Fibroblast of villous mesenchyme (primary cell): ENCODE data around the gene CIBAR2. TPM values are rescaled to one million over a fixed set of nuclear protein-coding genes. Genes with fewer than 3 reads are reported as not detected.

Source experiments
- DNase-seq: peaks from one replicate; pipeline ENCODE4 v3.0.0-alpha.2; 2010; ENCODE audit warnings: low read depth
- H3K4me3 ChIP-seq: 2 replicates; pipeline ENCODE4 v1.5.1; 2011; ENCODE audit warnings: low read depth, mild to moderate bottlenecking, low read length
- total RNA-seq: library from RNA; depleted of rRNA; stranded (reverse); fragments of >200 nt; gene quantifications from 2 replicates; pipeline ENCODE4 v1.2.3, GENCODE V29; 2012
- TF ChIP-seq, protein P1 (sequence below): IDR thresholded peaks from 2 replicates; pipeline ENCODE4 v1.5.1; 2012; ENCODE audit warnings: low read depth, mild to moderate bottlenecking, low read length; ENCODE audit not compliant: insufficient read depth

Gene CIBAR2
- not detected in 2 replicates for total RNA-seq

DNA sequence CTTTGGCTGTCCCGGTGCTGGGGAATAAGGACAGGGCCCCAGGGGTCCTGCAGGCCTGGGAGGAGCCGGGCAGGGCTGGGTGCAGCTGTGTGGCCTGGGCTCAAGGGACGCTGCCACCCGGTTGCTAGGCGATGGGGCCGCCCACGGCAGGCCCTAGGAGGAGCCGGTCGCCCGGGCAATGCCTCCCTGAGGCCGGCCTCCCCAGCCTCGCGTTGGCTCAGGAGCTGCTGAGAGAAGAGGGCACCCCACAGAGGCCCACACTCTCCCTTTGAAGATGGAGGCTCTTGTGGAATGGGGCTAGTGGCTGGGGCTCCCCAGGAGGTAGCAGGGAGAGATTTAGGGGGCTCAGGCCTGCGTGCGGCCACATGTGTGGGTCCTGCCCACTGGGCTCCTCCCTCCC is at the start of gene CIBAR2:
Gene CIBAR2, minus strand, starts transcription at position 109 of the 400 bp plus-strand sequence. CDS start 120 bp downstream, outside the sequence.
- no peak within 1 kb of the TSS for H3K4me3 ChIP-seq
- DNase-seq = no peak
- TF ChIP-seq, protein P1, sequence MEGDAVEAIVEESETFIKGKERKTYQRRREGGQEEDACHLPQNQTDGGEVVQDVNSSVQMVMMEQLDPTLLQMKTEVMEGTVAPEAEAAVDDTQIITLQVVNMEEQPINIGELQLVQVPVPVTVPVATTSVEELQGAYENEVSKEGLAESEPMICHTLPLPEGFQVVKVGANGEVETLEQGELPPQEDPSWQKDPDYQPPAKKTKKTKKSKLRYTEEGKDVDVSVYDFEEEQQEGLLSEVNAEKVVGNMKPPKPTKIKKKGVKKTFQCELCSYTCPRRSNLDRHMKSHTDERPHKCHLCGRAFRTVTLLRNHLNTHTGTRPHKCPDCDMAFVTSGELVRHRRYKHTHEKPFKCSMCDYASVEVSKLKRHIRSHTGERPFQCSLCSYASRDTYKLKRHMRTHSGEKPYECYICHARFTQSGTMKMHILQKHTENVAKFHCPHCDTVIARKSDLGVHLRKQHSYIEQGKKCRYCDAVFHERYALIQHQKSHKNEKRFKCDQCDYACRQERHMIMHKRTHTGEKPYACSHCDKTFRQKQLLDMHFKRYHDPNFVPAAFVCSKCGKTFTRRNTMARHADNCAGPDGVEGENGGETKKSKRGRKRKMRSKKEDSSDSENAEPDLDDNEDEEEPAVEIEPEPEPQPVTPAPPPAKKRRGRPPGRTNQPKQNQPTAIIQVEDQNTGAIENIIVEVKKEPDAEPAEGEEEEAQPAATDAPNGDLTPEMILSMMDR = no peak

DNA sequence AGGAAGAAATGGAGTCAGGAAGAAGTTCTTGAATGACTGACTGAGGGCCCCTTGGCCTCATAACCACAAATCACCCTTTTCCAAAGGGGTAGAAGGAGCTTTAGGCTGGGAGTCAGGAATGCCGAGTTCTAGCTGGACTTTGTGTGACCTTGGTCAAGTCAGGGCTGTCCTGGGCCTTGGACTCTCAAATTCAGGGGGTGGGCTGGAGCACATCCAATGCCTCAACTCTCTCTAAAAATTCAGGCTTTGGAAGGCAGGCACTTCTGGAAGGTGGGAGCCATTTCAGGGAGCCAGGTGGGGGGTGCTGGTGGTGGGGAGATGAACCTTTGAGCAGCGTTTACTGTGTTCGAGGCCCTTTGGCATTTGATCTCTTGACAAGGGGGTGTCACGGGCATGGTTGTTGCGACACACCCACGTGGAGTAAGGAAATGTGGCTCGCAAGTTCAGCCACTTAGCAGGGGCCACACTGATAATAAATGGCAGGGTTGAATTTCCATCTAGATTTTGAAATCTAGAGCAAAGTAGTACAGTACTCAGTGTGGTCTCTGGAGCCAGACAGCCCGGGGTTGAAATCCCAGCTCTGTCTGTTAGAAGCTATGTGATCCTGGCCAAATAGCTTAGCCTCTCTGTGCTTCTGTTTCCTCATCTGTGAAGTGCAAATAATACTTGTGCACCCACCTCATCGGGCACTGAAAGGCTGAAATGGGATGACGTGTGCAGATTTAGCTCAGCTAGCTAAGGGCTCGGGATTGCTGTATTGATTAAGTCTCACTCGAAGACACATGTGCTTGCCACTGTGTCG is 47.1 kb upstream of the CIBAR2 start:
- TF ChIP-seq, protein P1 = no peak
- no peak for DNase-seq
- no peak overlapping the region for H3K4me3 ChIP-seq

DNA sequence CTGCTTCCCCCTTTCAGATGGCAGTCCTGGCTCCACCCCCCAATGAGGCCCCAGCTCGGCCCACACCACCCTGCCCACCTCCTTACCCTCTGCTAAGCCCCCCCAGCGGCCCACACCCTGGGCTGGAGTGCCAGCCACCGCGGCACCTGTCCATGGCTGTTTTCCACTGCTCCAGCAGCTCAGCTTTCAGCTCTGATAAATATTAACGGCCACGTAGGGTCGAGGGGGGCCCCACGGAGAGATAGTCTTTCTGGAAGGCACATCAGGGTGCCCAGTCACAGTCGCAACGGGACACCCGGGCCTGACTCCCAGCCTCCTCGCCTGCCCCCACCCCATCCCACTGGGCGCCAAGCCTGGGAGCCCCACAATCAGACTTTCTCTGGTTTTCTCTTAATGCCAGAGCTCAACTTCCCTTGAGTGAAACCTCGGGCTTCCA is 46.5 kb upstream of the CIBAR2 start:
- TF ChIP-seq, protein P1 = no peak
- no peak for DNase-seq
- no peak overlapping the region for H3K4me3 ChIP-seq

DNA sequence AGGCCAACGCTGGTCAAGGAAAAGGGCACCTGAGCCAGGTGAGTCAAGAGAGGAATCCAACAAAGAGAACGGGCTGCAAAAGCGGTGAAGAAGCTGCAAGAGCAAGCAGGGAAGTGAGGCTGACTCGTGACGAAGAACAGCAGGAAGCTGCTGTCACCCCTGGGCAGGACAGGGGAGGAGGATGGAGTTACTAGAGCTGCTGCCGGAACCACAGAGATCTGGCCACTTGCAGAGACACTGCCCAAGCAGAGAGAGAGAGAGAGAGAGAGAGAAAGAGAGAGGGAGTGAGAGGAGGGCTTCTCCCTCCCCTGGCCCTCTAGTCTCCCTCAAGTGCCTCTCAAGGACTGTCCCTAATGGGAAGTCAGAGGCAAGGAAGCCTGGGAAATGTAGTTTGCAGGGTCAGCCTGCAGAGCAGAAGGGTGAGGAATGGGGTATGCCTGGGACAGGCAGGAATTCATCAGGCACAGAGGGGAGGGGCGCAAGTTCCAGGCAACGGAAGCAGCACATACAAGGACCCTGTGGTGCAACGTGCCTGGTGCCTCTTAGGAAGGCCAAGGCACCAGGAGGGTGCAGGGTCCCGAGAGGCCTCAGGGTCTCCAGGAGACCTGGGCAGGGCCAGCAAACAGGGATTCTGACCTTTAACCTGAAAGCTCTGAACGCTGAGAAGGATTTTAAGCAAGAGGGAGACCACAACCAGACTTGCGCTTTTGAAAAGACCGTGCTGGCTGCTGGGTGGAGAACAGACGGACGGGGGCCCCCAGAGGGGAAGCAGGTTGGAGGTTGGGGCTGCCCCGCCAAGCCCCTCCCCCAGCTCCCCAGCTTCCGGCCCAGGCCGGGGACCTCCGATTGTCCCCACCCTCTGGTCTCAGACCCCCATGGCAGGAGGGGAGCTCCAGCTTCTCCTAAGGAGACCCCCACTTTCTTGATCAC is 45.8 kb upstream of the CIBAR2 start:
- TF ChIP-seq, protein P1 = no peak
- H3K4me3 ChIP-seq = no peak overlapping the region
- DNase-seq = no peak

DNA sequence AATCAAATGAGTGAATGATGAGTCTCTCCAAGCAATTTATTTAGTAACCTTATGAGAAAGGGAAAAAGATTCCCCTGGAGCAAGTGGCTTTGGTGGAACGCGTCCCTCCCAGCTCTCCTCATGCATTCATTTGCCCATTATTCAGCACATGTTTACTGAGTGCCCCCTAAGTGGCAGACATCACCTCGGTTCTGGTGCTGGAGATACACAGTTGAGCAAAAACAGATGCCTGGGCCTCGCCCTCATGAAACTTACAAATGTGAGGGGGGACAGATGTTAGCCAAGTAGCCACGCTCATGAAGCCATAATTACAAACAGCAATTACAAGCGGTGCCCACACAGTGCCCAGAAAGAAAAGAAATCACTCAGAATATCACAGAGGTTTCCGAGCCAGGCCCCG is 45.1 kb upstream of the CIBAR2 start:
- no peak overlapping the region for H3K4me3 ChIP-seq
- no peak for DNase-seq
- TF ChIP-seq, protein P1 = no peak

DNA sequence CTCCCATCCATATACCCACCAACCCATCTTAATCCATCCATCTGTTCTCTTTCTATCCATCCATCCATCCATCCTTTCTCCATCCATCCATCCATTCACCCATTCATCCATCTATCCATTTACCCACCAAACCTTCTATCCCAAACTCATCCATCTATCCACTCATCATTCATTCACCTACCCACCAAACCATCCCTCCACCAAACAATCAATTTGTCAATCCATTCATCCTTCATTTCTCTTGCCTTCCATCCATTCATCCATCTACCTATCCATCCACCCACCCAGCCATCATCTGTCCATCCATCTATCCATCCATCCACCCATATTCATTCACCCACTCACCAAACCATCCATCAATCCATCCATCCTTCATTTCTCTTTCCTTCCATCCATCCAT is 44.6 kb upstream of the CIBAR2 start:
- TF ChIP-seq, protein P1 = no peak
- no peak overlapping the region for H3K4me3 ChIP-seq
- DNase-seq = no peak
